Frontal cortex (tissue), 4 donors: Measurements from ENCODE around the gene EFNA2. TPM values are rescaled to one million over a fixed set of nuclear protein-coding genes. Genes with fewer than 3 reads are reported as not detected.

ENCODE experiments used
- DNase-seq, 2 donors: peaks; one replicate each; pipeline ENCODE4 v3.0.0; 2012; ENCODE audit warnings: low spot score in 2 of 2
- FAIRE-seq: peaks from 2 replicates; lab custom pipeline; 2012; peaks lifted over from hg19 to GRCh38; lab: Jason Lieb, UNC
- total RNA-seq: library from RNA; depleted of rRNA; stranded (reverse); fragments of >200 nt; gene quantifications from one replicate; pipeline ENCODE4 v1.2.3, GENCODE V29; 2014
- donor health status: control.
- donor health status: control.
- donor health status: control.

EFNA2 gene
- total RNA-seq, 1 donor from 2014 or later = 13.0 TPM

GRCh38 chr19:1258707-1259205 is 26.9 kb upstream of the EFNA2 start:
- FAIRE-seq = no peak
- DNase-seq = no peak

DNA sequence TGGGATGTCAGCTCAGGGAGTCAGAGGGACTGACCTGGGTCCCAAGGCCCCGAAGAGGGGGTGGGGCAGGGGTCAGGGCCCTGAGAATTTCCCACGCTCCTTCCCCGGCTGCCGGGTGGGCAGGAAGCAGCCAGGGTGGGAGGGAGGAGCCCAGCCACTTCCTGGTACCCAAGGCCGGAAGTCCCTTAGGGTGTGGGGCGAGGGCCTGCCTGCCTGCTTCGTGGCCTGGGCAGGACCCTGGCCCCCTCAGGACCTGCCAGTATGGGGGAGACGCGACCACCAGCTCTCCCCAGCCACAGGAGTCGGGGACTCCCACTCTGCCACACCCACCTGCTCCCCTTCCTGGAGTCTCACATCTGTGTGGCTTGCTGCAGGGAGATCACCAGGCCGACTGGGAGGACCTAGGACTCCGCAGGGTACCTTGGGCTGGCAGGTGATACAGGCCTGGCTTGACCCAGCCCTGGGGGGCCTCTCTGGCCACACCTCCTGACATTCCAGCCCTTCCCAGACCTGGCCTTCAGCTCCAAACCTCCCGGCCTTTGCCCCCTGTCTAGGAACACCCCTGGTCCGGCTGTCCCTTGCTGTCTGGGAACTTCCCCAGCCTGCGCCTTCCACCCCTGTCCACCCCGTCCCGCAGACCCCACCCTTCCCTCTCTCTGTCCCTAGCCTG is 26.3 kb upstream of the EFNA2 start:
- DNase-seq (no peak), FAIRE-seq (no peak)

- DNase-seq (no peak), FAIRE-seq (no peak)
These were observed 25.6 kb upstream of the EFNA2 start for GRCh38 chr19:1259876-1260748.

- FAIRE-seq (no peak), DNase-seq (peak; percentile 99)
These were observed 24.7 kb upstream of the EFNA2 start for GRCh38 chr19:1260749-1261537.

DNA sequence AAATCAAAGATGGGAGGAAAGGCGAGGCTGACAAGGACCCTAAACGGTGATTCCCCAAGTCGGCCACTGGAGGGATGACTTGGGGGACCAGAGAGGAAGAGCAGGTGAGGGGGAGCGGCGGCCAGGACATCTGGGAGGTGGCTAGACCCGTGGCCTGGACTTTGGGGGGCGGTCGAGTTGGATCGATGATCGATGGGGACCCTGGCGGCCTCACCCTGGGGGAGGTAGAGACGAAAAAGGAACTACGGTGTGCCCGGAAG is 24.2 kb upstream of the EFNA2 start:
- no peak for FAIRE-seq
- no peak for DNase-seq

DNA sequence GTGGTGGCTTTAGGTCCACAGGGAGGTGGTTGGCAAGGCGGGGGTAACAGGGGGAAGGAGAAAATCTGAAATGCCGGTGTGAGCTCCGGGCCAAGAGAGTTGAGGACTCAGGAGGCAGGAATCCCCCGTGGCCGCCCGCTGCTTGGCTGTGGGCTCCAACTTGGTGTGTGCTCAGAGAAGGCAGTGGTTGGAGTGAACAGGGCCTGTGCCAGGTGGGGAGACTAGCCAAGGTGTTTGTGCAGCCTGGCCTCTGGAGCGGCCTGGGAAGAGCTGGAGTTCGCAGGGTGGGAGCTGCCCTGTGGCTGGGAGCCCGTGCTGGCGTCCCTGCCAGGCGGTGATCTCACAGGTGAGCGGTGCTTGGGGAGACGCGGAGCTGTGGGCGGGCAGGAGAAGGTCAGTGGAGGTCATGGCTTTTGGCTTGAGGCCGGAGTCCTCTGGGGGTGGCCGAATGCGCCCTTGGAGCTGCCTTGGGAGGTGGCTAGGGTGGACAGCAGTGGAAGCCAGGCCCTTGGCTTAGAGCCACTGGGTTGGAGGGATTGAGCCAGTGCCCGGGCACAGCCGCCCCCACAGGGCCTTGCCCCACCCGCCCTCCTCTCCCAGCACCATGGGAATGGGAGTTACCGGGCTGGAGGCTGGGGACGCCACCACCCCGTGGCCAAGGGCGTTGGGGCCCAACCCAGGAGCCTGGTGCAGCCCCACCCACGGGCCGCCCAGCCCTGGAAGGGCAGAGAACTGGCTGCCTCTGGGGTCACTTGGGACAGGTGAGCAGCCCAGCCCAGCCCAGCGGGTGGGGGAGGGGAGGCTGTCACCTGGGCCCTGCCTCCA is 23.7 kb upstream of the EFNA2 start:
- DNase-seq (no peak), FAIRE-seq (no peak)

- no peak for DNase-seq
- FAIRE-seq = no peak
These were observed 23.0 kb upstream of the EFNA2 start for GRCh38 chr19:1262623-1263123.

GRCh38 chr19:1263188-1263587 is 22.5 kb upstream of the EFNA2 start:
- FAIRE-seq (no peak), DNase-seq (no peak)

DNA sequence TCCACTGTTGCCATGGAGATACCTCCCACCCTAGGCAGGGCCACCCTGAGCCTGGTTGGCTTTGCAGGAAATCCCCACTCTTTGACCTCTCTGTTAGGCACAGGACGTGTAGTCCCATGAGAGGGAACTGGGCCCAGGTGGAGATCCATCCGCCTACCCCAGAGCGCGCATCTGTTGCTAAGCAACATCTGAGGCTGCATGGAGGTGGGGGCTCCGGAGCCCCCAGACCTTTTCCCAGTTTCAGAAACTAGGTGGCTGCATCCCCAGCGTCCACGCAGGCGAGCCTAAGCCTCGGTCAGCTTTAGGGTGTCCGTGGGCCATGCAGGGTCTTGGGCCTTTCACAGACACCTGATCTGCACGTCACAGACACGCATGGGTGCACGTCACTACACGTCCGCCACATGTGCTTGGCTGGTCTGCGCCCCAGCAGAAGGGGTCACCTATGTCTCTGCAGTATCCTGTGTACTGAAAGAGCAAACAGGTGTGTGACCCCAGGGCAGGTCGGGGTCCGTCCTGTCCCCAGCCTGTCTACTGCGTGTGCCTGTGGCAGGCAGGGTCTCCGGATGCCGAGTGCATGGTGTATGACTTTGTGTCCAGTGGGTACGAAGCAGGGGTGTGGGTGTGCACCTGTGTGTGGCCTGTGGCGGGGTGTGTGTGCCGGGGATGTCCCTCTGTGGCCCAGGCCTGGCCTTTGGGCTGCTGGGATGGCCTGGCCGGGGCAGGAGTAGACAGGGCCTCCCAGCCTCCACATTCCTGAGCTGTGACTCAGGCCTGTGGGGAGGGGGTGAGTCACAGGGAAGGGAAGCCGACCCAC is 20.7 kb upstream of the EFNA2 start:
- DNase-seq (no peak), FAIRE-seq (no peak)

- no peak for DNase-seq
These were observed 20.0 kb upstream of the EFNA2 start for GRCh38 chr19:1265615-1266128.

DNA sequence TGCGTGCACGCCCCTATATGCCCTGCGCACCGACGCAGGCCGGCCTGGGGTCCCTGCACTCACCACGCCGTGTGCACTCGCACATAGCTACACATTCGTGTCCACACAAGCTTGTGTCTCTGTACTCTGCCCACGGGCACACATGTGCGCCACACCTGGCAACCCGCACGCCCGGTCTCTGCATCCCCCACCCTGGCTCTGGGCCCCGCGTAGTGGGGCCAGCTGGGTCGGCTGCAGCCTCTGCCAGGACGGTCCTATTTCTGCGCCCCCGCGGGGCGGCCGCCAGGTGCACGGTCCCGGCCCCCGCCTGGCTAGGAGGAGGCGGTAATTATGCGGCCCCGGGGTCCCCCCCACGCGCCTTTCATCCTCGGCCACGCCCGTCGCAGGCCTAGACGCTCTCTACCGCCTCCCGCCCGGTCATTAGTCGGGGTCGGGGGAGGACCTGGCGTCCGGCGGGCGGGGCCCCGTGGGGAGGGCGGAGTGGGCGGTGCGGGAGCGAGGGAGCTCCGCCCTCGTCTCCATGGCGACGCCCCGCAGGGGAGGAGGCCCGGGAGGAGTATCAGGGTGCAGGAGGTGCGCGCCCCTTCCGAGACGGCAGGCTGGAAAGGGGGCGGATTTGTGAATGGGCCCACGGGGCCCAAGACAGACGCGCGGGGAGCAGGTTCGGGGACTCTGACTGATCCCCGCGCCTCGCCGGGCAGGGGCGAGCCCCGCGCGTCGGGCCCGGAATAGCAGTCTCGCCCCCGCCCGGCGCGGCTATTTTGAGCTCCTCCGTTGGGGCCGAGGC is 19.4 kb upstream of the EFNA2 start:
- FAIRE-seq = no peak
- peak; percentile 85 to 86 for DNase-seq

More at GRCh38 chr19:1265615-1266128, 20.0 kb upstream of the EFNA2 start:
- FAIRE-seq = no peak

DNA sequence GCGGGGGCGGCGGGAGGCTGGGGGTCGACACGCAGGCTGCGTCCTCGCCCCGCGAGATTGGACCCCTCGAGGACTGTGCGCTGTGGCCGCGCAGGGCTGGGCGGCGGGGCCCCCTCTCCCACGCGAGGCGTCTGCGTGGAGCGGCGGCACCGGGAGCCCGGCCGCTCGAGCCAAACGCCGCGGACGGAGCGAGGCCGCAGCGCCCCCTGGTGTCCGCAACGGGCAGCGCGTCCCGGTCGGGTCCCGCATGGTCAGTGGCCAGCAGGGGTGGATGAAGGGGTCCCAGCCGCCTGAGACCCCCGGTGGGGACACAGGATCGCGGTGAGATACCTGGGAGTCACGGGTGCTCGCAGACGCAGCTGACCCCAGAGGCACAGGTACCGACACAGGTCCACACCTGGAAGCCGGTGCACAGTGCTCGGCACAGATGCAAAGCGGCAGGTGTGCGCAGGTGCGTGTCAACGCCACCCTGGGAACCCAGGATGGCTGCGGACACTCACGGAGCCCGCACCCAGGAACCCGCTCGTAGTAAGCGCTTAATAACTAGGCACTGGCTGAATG is 18.7 kb upstream of the EFNA2 start:
- FAIRE-seq (no peak), DNase-seq (peak; percentile 75 to 88)

GRCh38 chr19:1267477-1268225 is 18.0 kb upstream of the EFNA2 start:
- DNase-seq (no peak), FAIRE-seq (no peak)

- no peak for DNase-seq
- FAIRE-seq = no peak
These were observed 17.2 kb upstream of the EFNA2 start for GRCh38 chr19:1268226-1269064.

DNA sequence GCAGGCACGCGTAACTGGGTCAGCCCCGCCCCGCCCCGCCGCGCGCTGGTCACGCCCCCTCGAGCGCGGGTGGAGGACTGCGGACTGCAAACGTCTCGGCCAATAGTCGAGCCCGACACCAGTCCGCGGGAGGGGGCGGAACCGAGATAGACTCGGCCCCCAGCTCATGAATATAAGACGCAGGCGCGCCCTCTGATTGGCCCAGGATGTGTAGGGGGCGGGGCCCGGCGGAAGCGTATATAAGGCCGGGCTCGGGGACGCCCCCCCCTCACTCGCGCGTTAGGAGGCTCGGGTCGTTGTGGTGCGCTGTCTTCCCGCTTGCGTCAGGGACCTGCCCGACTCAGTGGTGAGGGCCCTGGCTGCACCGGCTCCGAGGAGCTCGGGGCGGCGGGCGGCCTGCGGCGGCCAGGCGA is 16.6 kb upstream of the EFNA2 start, which contains the start of gene CIRBP:
Gene CIRBP (plus strand): TSS at position 268 of the 413 bp plus-strand sequence. CDS start 1,602 bp downstream, outside the sequence.
- peak; percentile 99 to 100 for DNase-seq
- FAIRE-seq = peak; percentile 80
